ENCODE data around the gene MLXIP.

The MLXIP gene

DNA sequence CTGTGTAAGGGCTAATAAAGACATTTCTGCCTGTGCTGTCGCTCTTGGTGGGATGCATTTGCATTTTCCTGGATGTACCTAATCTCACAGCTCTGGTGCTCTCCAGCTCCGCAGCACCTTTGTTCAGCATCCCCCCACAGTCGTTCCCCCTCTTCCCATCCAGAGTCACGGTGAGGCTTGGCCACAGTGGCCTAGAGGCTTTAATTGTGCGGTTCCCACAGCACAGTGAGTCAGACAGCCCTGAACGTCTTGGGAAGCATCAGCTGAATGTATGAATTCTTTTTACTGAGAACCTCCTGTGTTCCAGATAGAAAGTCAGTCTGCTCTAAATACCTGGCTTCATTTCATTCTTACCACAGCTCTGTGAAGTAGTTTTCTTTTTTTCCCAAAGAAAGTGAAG, 28.7 kb downstream of the MLXIP start:
- no peak overlapping the region for H3K9ac ChIP-seq (ENCODE audit: low read depth, low read length)
- no peaks in the 10 kb centered on the region for H3K9me3 ChIP-seq (ENCODE audit: insufficient read depth, low read length, severe bottlenecking)
- DNase-seq (no peak), ATAC-seq (ENCODE audit: insufficient read depth, low read depth) (no peak)
- TF ChIP-seq, protein P1, sequence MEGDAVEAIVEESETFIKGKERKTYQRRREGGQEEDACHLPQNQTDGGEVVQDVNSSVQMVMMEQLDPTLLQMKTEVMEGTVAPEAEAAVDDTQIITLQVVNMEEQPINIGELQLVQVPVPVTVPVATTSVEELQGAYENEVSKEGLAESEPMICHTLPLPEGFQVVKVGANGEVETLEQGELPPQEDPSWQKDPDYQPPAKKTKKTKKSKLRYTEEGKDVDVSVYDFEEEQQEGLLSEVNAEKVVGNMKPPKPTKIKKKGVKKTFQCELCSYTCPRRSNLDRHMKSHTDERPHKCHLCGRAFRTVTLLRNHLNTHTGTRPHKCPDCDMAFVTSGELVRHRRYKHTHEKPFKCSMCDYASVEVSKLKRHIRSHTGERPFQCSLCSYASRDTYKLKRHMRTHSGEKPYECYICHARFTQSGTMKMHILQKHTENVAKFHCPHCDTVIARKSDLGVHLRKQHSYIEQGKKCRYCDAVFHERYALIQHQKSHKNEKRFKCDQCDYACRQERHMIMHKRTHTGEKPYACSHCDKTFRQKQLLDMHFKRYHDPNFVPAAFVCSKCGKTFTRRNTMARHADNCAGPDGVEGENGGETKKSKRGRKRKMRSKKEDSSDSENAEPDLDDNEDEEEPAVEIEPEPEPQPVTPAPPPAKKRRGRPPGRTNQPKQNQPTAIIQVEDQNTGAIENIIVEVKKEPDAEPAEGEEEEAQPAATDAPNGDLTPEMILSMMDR (IDR thresholded peaks at IDR 0.05; ENCODE audit: borderline replicate concordance, extremely low read depth, low read length, poor library complexity, severe bottlenecking): no peak
- no peak for TF ChIP-seq EZH2 (IDR thresholded peaks at IDR 0.05; ENCODE audit: borderline replicate concordance, low read depth, low read length, severe bottlenecking)
- H4K20me1 ChIP-seq (ENCODE audit: insufficient read depth, low read length): peaks cover 21% of the 10 kb centered on the region; the same call in 1 of the 2 replicates
- peaks cover 77% of the 10 kb centered on the region for H3K79me2 ChIP-seq (ENCODE audit: insufficient read depth, low read length)
- H3K27ac ChIP-seq (ENCODE audit: low read length): no peak overlapping the region
- no peak overlapping the region for H3K4me3 ChIP-seq (ENCODE audit: low read depth in 1 of 2, low read length in 2 of 2)
- H3K4me2 ChIP-seq (ENCODE audit: insufficient read depth, low read length): no peak overlapping the region
- no peak overlapping the region for H2AFZ ChIP-seq (ENCODE audit: low read depth, low read length)
- H3K27me3 ChIP-seq (ENCODE audit: insufficient read depth, low read length, poor library complexity): no peaks in the 10 kb centered on the region
- H3K36me3 ChIP-seq (ENCODE audit: insufficient read depth, low read length): peaks cover 3% of the 10 kb centered on the region; the same call in 1 of the 2 replicates
- H3K4me1 ChIP-seq (ENCODE audit: insufficient read depth, low read length): no peaks in the 10 kb centered on the region

DNA sequence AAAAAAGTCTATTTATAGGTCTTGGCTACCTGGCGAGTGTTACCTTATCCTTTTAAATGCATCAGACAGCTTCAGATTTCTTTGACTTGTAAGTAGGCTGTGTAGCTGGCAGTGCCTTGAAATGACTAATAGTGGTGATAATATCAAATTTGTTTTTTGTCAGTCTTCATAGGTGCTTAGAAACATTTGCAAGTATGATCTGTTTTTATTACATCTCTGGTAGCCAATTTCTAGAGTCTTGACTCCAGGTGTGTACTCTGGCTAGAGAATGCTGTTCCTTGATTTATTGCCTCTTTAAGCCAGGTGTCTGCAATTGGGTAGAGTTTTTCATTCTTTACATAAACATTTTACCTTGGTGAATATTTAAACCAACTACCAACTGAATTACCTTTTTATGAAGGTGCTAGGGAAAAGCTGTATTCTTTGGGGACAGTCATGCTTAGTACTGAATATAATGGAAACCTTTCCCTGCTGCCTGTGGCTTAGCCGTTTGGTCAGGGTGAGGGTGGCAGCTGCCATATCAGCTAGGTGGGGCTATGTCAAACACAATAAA, 32.6 kb downstream of the MLXIP start:
- Histone ChIP-seq H3K36me3 (ENCODE audit: insufficient read depth, low read length) (no peaks in the 10 kb centered on the region), H3K79me2 (ENCODE audit: insufficient read depth, low read length) (peaks cover 47% of the 10 kb centered on the region), H3K27me3 (ENCODE audit: insufficient read depth, low read length, poor library complexity) (no peaks in the 10 kb centered on the region), H2AFZ (ENCODE audit: low read depth, low read length) (no peak overlapping the region), H3K4me3 (ENCODE audit: low read depth in 1 of 2, low read length in 2 of 2) (no peak overlapping the region), H3K4me1 (ENCODE audit: insufficient read depth, low read length) (no peaks in the 10 kb centered on the region), H3K9ac (ENCODE audit: low read depth, low read length) (no peak overlapping the region), H4K20me1 (ENCODE audit: insufficient read depth, low read length) (peaks cover 9% of the 10 kb centered on the region; the same call in 1 of the 2 replicates), H3K4me2 (ENCODE audit: insufficient read depth, low read length) (no peak overlapping the region), H3K9me3 (ENCODE audit: insufficient read depth, low read length, severe bottlenecking) (no peaks in the 10 kb centered on the region), H3K27ac (ENCODE audit: low read length) (no peak overlapping the region)
- TF ChIP-seq, protein P1 (IDR thresholded peaks at IDR 0.05; ENCODE audit: borderline replicate concordance, extremely low read depth, low read length, poor library complexity, severe bottlenecking): no peak
- TF ChIP-seq EZH2 (IDR thresholded peaks at IDR 0.05; ENCODE audit: borderline replicate concordance, low read depth, low read length, severe bottlenecking): no peak
- DNase-seq (no peak), ATAC-seq (ENCODE audit: insufficient read depth, low read depth) (no peak)

DNA sequence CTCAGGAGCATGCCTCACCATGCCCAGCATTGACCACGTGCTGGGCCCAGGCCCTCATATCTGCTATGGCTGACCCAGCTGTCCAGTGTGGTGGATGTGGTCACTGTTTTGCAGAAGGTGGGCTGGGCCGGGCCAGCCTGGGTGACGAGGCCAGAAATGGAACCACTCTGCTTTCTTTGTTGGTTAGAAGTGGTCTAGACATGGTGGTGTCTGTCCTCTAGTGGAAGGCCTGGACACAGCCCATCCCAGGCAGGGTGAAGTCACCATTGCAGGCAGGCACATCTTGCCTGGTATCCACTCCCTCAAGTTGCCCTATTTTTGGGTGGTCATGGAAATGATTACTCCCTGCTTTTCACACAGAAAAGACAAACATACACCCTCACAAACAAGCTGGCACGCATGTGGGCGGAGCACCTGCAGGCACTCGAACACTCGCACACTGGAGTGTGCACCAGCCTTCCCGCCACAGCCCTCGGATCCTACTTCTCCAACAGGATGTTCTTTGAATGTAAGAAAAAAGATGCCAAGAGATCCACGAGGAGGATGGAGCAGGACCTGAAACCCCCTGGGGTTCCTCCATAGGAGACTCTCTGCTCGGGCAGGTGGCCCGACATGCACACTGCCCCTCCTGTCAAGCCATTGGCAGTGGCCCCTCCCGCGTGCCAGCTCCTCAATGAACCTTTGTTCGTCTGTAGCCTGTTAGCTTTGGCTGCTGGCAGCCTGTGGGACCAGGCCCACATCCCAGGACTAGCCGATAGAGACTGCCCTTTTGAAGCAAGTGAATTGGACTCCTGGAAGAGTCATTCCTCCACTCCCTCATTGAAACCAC, 38.4 kb downstream of the MLXIP start:
- H3K4me2 ChIP-seq (ENCODE audit: insufficient read depth, low read length): no peak overlapping the region
- H2AFZ ChIP-seq (ENCODE audit: low read depth, low read length): no peak overlapping the region
- no peak for TF ChIP-seq EZH2 (IDR thresholded peaks at IDR 0.05; ENCODE audit: borderline replicate concordance, low read depth, low read length, severe bottlenecking)
- TF ChIP-seq, protein P1 (IDR thresholded peaks at IDR 0.05; ENCODE audit: borderline replicate concordance, extremely low read depth, low read length, poor library complexity, severe bottlenecking): no peak
- H3K27me3 ChIP-seq (ENCODE audit: insufficient read depth, low read length, poor library complexity): no peaks in the 10 kb centered on the region
- no peak for ATAC-seq (ENCODE audit: insufficient read depth, low read depth)
- H3K79me2 ChIP-seq (ENCODE audit: insufficient read depth, low read length): peaks cover 17% of the 10 kb centered on the region; the same call in 1 of the 2 replicates
- H3K4me1 ChIP-seq (ENCODE audit: insufficient read depth, low read length): no peaks in the 10 kb centered on the region
- no peak for DNase-seq
- H3K9ac ChIP-seq (ENCODE audit: low read depth, low read length): no peak overlapping the region
- H4K20me1 ChIP-seq (ENCODE audit: insufficient read depth, low read length): peaks cover 12% of the 10 kb centered on the region
- H3K27ac ChIP-seq (ENCODE audit: low read length): no peak overlapping the region
- H3K9me3 ChIP-seq (ENCODE audit: insufficient read depth, low read length, severe bottlenecking): no peaks in the 10 kb centered on the region
- 0 out of 2 replicates have a peak, but pooled peaks cover 4% of the 10 kb centered on the region for H3K36me3 ChIP-seq (ENCODE audit: insufficient read depth, low read length)
- H3K4me3 ChIP-seq (ENCODE audit: low read depth in 1 of 2, low read length in 2 of 2): no peak overlapping the region
